ENCODE data around the gene LRRC32.
A peak's percentile ranks its signal among the peaks of the same experiment; 100 is the strongest.

Gene LRRC32

GRCh38 chr11:76699451-76700091, 29.0 kb upstream of the LRRC32 start:
- DNase-seq (ENCODE audit: low read depth) = no peak

- no peak for DNase-seq (ENCODE audit: low read depth)
These were observed 27.9 kb upstream of the LRRC32 start for GRCh38 chr11:76698321-76699043.

GRCh38 chr11:76696756-76697155, 26.2 kb upstream of the LRRC32 start:
- DNase-seq (ENCODE audit: low read depth) = no peak

- no peak for DNase-seq (ENCODE audit: low read depth)
These were observed 25.2 kb upstream of the LRRC32 start for GRCh38 chr11:76695771-76696170.

- DNase-seq (ENCODE audit: low read depth) = no peak
These were observed 24.6 kb upstream of the LRRC32 start for GRCh38 chr11:76695133-76695532.

GRCh38 chr11:76694664-76695063, 24.1 kb upstream of the LRRC32 start:
- no peak for DNase-seq (ENCODE audit: low read depth)

GRCh38 chr11:76693806-76694205, 23.3 kb upstream of the LRRC32 start:
- DNase-seq (ENCODE audit: low read depth) = no peak

- no peak for DNase-seq (ENCODE audit: low read depth)
These were observed 22.4 kb upstream of the LRRC32 start for GRCh38 chr11:76692956-76693355.

GRCh38 chr11:76691655-76692054, 21.1 kb upstream of the LRRC32 start:
- no peak for DNase-seq (ENCODE audit: low read depth)

GRCh38 chr11:76690736-76691135, 20.2 kb upstream of the LRRC32 start:
- DNase-seq (ENCODE audit: low read depth) = no peak

- no peak for DNase-seq (ENCODE audit: low read depth)
These were observed 19.0 kb upstream of the LRRC32 start for GRCh38 chr11:76689313-76690260.

GRCh38 chr11:76688146-76688545, 17.6 kb upstream of the LRRC32 start:
- no peak for DNase-seq (ENCODE audit: low read depth)

- no peak for DNase-seq (ENCODE audit: low read depth)
These were observed 15.9 kb upstream of the LRRC32 start for GRCh38 chr11:76686261-76687079.

GRCh38 chr11:76685831-76686230, 15.3 kb upstream of the LRRC32 start:
- DNase-seq (ENCODE audit: low read depth) = no peak

- DNase-seq (ENCODE audit: low read depth) = no peak
These were observed 14.7 kb upstream of the LRRC32 start for GRCh38 chr11:76685237-76685636.

GRCh38 chr11:76684516-76684915, 14.0 kb upstream of the LRRC32 start:
- DNase-seq (ENCODE audit: low read depth) = no peak

- DNase-seq (ENCODE audit: low read depth) = no peak
These were observed 12.9 kb upstream of the LRRC32 start for GRCh38 chr11:76683161-76684095.

GRCh38 chr11:76682684-76683083, 12.1 kb upstream of the LRRC32 start:
- DNase-seq (ENCODE audit: low read depth) = no peak

- DNase-seq (ENCODE audit: low read depth) = no peak
These were observed 11.6 kb upstream of the LRRC32 start for GRCh38 chr11:76682106-76682505.

- DNase-seq (ENCODE audit: low read depth) = peak; percentile 62
These were observed 10.2 kb upstream of the LRRC32 start for GRCh38 chr11:76680518-76681425.
